Measurements from ENCODE around the gene MTARC2.
"Not testable (repeated sequence)": the region's sequence is repeated elsewhere in the genome, so short reads cannot be mapped to it uniquely, and the experiment has no call there.

MTARC2 gene

DNA sequence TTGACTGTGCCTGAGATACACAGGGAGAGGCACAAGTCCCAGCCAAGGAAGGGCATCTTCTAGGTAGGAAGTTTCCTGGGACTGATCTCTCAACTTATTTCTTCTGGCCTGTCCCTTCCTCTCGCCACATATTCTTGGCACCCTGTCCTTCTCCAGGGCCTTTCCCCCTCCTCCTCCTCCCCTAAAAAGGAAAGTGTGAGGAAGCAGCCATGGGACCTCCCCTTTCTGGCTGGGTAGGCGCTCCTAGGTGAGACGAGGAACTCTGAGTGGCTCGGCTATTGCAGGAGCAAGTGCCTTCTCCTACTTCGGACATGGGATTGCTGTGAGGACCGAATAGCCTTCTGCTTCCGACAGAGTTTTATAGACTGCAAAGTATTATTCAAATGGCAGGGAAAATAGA, 15.5 kb upstream of the MTARC2 start:
- no peak for DNase-seq

DNA sequence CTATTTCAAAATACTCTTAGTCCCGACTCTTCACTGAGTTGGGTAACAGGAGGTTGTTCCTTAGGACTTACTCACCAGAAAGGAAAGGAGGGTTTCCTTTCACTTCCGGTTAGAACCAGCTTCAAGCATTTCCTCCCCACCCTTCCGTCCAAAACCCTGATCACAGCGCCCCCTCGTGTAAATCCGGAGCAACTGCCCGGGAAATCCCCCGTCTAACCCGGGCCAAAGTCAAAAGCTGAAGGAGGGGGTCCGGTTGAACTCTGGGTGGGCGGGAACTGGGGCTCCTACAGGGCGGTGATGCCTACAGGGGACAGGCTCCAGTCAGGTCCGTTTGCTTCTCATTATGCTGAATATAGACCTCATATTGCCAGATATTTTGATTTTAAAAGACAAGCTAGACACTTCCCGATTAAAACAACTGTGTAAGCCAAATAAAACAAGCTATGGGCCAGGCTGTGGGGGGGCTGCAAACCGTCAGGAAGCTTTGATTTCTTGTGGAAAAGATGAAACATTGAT, 15.0 kb upstream of the MTARC2 start:
- DNase-seq, result peak; percentile 88

- peak; percentile 17 for DNase-seq
Measured at GRCh38 chr1:220734571-220735326, 13.4 kb upstream of the MTARC2 start.

DNA sequence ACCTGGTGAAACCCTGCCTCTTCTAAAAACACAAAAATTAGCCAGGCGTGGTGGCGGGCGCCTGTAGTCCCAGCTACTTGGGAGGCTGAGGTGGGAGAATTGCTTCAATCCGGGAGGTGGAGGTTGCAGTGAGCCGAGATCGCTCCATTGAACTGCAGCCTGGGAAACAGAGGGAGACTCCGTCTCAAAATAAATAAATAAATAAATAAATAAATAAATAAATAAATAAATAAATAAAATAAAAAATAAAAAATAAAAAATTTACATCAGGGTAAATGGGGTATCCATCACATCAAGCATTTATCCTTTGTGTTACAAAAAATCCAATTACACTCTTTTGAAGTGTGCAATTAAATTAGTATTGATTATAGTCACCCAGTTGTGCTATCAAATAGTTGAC, 11.8 kb upstream of the MTARC2 start:
- DNase-seq, result not testable (repeated sequence)

DNA sequence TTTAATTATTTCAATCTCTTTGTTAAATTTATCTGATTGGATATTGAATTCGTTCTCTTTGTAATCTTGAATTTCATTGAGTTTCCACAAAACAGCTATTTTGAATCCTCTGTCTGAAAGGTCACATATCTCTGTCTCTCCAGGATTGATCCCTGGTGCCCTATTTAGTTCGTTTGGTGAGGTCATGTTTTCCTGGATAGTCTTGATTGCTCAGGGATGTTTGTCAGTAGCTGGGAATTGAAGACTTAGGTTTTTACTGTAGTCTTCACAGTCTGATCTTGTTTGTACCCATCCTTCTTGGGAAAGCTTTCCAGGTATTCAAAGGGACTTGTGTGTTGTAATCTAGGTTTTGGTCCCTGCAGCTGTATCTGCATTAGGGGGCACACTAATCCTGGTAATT, 6.8 kb upstream of the MTARC2 start:
- no peak for DNase-seq

- DNase-seq, result peak; percentile 30
Measured at GRCh38 chr1:220741825-220742224, 6.3 kb upstream of the MTARC2 start.

GRCh38 chr1:220742520-220742919, 5.6 kb upstream of the MTARC2 start:
- no peak for DNase-seq

GRCh38 chr1:220746851-220747250, 1.3 kb upstream of the MTARC2 start:
- DNase-seq, result no peak

- DNase-seq, result no peak
Measured at GRCh38 chr1:220747437-220748088, 559 bp upstream of the MTARC2 start.

DNA sequence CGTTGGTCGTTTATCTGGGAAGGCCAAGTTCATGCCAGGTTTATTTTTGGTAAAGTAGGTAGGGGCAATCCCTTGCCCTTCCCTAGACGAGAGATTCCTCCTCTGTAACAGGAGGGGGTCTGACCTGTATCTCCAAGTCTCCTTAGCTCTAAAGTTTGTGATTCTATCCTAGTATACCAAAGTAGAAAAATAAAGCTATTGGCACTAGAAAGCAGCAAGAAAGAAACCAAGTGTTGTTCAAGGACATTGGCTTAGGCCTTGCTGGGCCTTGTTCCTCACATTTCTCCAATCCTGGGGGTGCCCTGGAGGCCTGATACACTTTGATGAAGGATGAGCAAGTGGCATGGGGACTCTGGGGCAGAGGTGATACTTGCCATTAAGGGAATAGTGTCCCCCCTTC, 814 bp downstream of the MTARC2 start:
- DNase-seq, result no peak

DNA sequence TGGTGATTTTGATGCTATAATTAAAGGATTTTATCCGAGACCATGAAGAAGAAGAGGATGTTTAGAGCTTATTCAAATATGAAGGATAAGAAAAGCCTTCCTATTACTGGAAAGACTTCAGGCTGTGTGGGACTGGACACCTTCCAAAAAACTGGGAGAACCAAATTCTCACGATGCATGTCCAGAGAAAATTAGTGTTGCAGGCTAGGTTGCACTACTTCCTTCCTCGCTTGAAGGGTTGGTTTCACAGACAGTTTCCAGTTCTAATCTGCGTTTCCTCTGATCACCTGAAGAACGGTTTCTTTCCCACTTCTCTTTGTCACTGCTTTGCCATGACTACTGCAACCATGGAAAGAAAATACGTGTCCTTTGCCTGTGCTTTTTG, 2.0 kb downstream of the MTARC2 start:
- no peak for DNase-seq

GRCh38 chr1:220751111-220751510, 3.0 kb downstream of the MTARC2 start:
- no peak for DNase-seq

- no peak for DNase-seq
Measured at GRCh38 chr1:220754212-220754917, 6.2 kb downstream of the MTARC2 start.

- DNase-seq, result no peak
Measured at GRCh38 chr1:220754918-220755295, 6.8 kb downstream of the MTARC2 start.

- DNase-seq, result no peak
Measured at GRCh38 chr1:220755309-220755708, 7.2 kb downstream of the MTARC2 start.

DNA sequence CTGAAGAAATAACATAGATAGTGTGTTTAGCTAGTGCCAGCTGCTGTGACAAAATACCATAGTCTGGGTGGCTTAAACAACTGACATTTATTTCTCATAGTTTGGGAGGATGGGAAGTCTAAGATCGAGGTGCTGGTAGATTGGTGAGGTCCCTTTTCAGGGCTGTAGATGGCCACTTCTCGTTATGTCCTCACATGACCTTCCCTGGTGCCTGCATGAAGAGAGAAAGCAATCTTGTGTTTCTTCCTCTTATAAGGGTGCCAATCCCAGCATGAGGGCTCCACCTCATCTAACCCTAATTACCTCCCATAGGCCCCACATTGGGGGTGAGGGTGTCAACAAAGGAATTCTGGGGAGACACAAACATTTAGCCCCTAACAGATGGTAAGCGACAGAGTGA, 9.3 kb downstream of the MTARC2 start:
- no peak for DNase-seq

DNA sequence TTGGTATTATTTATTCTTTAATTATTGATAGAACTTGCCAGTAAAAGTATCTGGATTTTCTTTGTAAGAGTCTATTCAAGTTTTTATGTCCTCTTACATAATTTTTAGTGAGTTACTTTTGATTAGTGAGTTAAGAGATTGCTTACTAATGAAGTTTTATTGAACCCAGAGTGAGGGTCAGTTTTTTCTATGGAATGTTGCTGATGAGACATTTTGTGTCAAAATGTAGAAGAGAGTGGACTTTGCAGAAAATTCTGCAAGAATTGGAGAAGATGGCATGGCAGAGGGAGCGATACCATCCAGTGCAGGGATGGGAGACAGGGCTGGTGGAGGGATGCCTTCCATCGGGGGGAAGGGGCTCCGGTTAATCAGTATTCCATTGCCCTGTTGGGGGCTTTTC, 11.0 kb downstream of the MTARC2 start:
- DNase-seq, result no peak

GRCh38 chr1:220761688-220762427, 13.7 kb downstream of the MTARC2 start:
- DNase-seq, result peak; percentile 50

GRCh38 chr1:220764757-220765156, 16.6 kb downstream of the MTARC2 start:
- no peak for DNase-seq

DNA sequence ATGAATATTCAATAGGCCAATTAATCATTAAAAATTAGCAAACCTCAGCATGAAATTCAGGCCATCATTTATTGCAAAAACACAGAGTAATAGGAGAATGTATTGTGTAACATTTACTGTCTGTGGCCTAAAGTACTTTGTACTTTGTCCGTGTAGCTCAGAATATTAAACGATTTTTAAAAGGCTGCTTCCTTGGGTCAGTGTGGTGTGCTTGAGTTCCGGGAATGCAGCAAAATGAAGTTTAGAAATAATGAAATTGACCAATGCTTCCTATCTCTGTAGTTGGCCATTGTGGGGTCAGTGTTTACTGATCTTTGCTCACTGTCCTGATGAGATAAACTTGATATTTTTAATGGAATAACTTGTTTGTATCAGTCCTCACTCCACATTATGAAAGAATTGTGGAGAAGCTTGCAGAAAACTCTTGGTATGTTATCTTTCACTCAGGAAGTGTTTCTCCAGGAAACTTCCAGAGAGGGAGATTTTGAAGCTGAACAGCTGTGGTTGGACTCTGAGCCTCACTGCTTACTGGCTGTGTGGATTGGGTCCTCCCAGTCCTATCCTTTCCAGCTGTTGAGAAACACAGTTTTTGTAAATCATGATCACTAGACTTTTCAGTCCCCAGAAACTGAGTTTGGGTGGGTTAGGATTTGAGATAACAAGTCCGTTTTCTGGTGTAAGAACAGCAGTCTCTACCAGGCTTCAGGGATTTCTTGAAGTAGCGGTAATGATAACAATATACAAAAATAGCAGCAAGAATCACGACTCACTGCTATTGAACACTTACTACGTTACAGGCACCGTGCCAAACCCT, 19.4 kb downstream of the MTARC2 start:
- DNase-seq, result no peak

DNA sequence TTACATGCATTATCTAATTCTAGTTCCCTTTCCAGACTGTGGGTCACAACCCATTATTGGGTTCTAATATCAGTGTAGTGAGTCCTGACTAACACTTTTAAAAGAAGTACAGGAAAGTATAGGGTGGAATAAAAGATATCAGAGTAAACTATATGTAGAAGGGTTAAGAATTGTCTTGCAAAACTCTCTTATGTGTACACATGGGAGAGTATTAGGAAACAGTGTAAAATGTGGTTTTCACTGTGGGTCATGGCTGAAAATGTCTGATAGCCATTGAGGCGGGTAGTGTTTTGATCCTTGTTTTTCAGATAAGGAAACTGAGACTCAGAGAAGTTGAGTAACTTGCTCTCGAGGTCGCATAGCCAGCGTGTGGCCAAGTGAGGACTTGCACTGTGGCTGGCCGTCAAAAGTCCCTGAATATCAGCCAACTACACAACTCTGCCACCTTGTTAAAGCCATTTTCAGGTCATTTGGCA, 20.0 kb downstream of the MTARC2 start:
- no peak for DNase-seq

- DNase-seq, result no peak
Measured at GRCh38 chr1:220769205-220769604, 21.1 kb downstream of the MTARC2 start.

All from NCI-H69 (cell line).